ENCODE data around the gene LRCH2. TPM values are rescaled to one million over a fixed set of nuclear protein-coding genes. Genes with fewer than 3 reads are reported as not detected.

Gene LRCH2
- total RNA-seq, 4 donors from 2014 or later: 0.11 to 3.8 (median 0.45) TPM

DNA sequence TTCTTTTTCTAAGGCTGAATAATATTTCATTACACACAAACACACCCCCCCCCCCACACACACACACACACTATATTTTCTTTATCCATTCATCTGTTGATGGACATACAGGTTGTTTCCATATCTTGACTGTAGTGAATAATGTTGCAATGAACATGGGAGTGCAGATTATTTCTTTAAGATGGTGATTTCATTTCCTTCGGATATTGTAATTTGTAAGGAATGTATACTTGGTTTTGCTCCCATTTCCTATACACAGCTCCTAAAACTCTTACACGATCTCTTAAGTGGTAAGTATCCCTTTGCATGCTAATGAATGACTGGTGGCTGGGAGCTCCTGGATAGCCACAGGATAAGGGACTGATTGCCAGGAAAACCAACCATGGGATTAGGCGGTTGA lies 59.3 kb downstream of the LRCH2 start:
- intact Hi-C loops (cut with DNase I): no loop called here
- Histone ChIP-seq H3K27ac (no peak overlapping the region), H3K4me3 (no peak overlapping the region), H3K4me1 (no peaks in the 10 kb centered on the region), H3K27me3 (no peaks in the 10 kb centered on the region), H3K9me3 (no peaks in the 10 kb centered on the region), H3K36me3 (no peaks in the 10 kb centered on the region)
- no peak for DNase-seq
- no peak for TF ChIP-seq POLR2A (IDR thresholded peaks at IDR 0.05)
- TF ChIP-seq, protein P1, sequence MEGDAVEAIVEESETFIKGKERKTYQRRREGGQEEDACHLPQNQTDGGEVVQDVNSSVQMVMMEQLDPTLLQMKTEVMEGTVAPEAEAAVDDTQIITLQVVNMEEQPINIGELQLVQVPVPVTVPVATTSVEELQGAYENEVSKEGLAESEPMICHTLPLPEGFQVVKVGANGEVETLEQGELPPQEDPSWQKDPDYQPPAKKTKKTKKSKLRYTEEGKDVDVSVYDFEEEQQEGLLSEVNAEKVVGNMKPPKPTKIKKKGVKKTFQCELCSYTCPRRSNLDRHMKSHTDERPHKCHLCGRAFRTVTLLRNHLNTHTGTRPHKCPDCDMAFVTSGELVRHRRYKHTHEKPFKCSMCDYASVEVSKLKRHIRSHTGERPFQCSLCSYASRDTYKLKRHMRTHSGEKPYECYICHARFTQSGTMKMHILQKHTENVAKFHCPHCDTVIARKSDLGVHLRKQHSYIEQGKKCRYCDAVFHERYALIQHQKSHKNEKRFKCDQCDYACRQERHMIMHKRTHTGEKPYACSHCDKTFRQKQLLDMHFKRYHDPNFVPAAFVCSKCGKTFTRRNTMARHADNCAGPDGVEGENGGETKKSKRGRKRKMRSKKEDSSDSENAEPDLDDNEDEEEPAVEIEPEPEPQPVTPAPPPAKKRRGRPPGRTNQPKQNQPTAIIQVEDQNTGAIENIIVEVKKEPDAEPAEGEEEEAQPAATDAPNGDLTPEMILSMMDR (IDR thresholded peaks at IDR 0.05): no peak
- WGBS, 2 donors: 75 to 80% methylated on average over 2 to 3 of the region's 3 CpGs

DNA sequence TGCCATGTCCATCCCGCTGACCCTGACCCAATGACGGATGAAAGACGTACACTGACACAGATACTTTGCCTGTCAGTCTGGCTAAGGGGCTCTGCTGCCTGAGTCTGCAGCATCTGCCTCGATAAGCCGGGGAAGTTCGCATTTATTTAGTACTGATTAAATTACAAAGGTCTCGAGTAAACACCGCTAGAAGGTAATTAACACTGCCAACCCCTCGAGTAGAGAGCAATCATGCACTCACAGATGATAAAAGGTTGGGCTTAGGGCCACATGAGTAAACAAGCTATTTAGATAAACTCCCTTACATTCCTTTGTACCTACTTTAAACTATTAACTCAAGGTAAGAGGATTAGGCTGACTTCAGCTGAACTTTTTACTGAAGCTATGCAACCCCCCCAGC lies 60.7 kb downstream of the LRCH2 start:
- H3K36me3 ChIP-seq: no peaks in the 10 kb centered on the region
- 65 to 73% methylated on average over 5 to 9 of the region's 9 CpGs for WGBS, 2 donors
- H3K4me3 ChIP-seq: no peak overlapping the region
- no peak for TF ChIP-seq POLR2A (IDR thresholded peaks at IDR 0.05)
- TF ChIP-seq, protein P1 (IDR thresholded peaks at IDR 0.05): no peak
- DNase-seq: no peak
- H3K27me3 ChIP-seq: no peaks in the 10 kb centered on the region
- no peak overlapping the region for H3K27ac ChIP-seq
- H3K4me1 ChIP-seq: no peaks in the 10 kb centered on the region
- no peaks in the 10 kb centered on the region for H3K9me3 ChIP-seq
- intact Hi-C loops (cut with DNase I): no loop called here

DNA sequence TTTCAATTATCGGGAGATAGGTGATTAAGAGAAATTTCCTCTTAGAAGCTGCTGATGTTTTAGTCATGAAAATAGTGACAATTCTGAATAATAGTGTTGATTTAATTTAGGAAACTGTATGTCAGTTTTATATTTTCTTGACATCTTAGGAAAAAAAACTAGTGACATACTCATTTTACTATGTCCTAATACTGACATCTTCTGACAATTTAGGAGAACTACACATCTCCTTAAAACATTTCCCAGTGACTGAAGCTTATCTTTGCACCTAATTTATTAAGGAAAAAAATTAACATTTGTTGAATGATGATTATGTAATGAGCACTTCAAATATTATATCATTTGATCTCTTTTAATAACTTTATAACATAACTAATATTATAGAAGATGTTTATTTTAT lies 86.7 kb downstream of the LRCH2 start:
- TF ChIP-seq POLR2A (IDR thresholded peaks at IDR 0.05): no peak
- TF ChIP-seq, protein P1 (IDR thresholded peaks at IDR 0.05): peak in 3 of 6 experiments; percentile 28 to 47 (median 41)
- Histone ChIP-seq H3K9me3 (no peaks in the 10 kb centered on the region), H3K4me3 (no peak overlapping the region), H3K4me1 (no peaks in the 10 kb centered on the region), H3K27ac (no peak overlapping the region), H3K36me3 (no peaks in the 10 kb centered on the region), H3K27me3 (no peaks in the 10 kb centered on the region)
- 50 to 73% methylated on average over 1 of the region's 1 CpG for WGBS, 2 donors
- intact Hi-C loops (cut with DNase I): no loop called here
- no peak for DNase-seq

DNA sequence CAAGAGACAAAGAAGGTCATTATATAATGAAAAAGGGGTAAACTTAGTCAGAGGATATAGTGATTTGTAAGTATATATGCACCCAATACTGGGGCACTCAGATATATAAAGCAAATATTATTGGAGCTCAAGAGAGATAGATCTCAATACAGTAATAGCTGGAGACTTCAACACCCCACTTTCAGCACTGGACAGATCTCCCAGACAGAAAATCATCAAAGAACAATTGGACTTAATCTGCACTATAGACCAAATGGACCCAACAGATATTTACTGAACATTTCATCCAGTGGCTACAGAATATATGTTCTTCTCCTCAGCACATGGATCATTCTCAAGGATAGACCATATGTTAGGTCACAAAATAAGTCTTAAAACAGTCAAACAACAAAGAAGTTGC lies 91.8 kb downstream of the LRCH2 start:
- Histone ChIP-seq H3K4me1 (no peaks in the 10 kb centered on the region), H3K27me3 (no peaks in the 10 kb centered on the region), H3K4me3 (no peak overlapping the region), H3K36me3 (no peaks in the 10 kb centered on the region), H3K27ac (no peak overlapping the region), H3K9me3 (no peaks in the 10 kb centered on the region)
- TF ChIP-seq, protein P1 (IDR thresholded peaks at IDR 0.05): no peak
- TF ChIP-seq POLR2A (IDR thresholded peaks at IDR 0.05): no peak
- intact Hi-C loops (cut with DNase I): no loop called here
- no peak for DNase-seq

DNA sequence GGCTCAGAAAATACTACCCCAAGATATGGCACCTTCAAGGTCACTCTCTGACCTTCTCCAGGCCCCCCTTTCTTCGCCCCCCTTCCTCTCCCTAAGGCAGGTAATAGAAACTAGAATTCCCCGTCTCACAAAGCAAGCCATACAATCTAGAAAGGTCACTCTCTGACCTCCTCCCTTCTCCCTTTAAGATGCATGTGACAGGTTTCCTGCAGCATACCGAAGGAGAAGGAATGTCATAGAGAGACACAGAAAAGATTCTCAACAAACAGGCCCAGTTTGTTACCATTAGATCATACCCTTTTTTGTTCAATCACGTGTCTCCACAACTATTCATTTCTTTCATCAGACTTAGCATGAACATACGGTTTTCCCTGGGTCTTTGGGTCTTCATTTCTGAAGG lies 95.9 kb downstream of the LRCH2 start:
- H3K27me3 ChIP-seq: no peaks in the 10 kb centered on the region

More for the DNA sequence above, 95.9 kb downstream of the LRCH2 start:
- WGBS, 2 donors: 45 to 67% methylated on average over 4 to 5 of the region's 5 CpGs
- DNase-seq: no peak
- Histone ChIP-seq H3K4me1 (no peaks in the 10 kb centered on the region), H3K36me3 (no peaks in the 10 kb centered on the region), H3K27ac (no peak overlapping the region), H3K9me3 (no peaks in the 10 kb centered on the region), H3K4me3 (no peak overlapping the region)
- TF ChIP-seq, protein P1 (IDR thresholded peaks at IDR 0.05): no peak
- no peak for TF ChIP-seq POLR2A (IDR thresholded peaks at IDR 0.05)
- intact Hi-C loops (cut with DNase I): no loop called here

All from esophagus squamous epithelium (tissue), 5 donors.